Inflammatory macrophage (primary cell): ENCODE measurements around the gene CNRIP1.
"Not testable (repeated sequence)": the region's sequence is repeated elsewhere in the genome, so short reads cannot be mapped to it uniquely, and the experiment has no call there.

Experiments used
- DNase-seq, 2 donors: peaks; one replicate each; pipeline ENCODE4 v3.0.0-alpha.2; 2020 to 2022
- total RNA-seq, 18 experiments: gene quantifications; one replicate each; lab custom pipeline; 2026; ENCODE audit warnings: mixed read lengths in 6 of 18, inconsistent platforms in 2 of 18; lab: John Stamatoyannopoulos, UW

The CNRIP1 gene
- 0.59 to 5.6 (median 2.5) reads per million in 18 experiments for total RNA-seq

DNA sequence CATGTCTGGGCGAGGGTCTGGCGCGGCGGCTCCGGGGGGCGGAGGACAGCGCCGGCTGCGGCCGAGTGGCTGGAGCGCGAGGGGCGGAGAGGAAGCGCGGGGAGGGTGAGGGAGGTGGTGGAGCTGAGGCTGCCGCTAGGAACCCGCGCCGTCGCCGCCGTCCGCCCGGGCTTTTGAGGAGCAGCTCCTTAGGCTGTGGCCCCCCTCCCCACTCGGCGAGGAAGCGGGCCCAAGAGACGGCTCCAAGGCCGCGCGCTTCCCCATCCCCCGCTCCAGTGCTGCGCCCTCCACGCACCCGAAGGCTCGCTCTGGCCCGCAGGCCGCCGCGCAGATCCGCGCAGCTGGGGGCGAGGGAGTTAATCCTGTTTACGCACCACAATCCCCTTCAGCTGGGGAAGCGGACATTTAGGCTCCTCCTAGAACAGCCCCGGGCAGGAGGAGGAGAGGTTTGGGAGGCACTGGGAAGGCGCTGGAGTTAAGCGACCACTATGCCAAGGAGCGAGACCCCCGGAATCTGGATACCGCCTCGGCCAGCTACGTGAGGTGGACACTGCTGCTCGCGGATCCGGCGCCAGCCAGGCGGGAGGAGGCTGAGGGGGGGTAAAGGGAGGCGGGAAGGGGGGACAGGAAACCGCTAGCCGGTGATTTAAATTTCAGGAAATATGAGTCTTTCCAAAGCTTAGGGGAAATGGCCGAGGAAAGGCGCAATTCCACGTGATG is at the start of gene CNRIP1:
TSS of gene CNRIP1 (minus strand) at position 552 of the 720 bp plus-strand sequence. CDS start at position 3, 549 bp downstream.
- DNase-seq, result peak; percentile 53 to 54

GRCh38 chr2:68369337-68369734 is 49.6 kb upstream of the CNRIP1 start:
- no peak for DNase-seq

DNA sequence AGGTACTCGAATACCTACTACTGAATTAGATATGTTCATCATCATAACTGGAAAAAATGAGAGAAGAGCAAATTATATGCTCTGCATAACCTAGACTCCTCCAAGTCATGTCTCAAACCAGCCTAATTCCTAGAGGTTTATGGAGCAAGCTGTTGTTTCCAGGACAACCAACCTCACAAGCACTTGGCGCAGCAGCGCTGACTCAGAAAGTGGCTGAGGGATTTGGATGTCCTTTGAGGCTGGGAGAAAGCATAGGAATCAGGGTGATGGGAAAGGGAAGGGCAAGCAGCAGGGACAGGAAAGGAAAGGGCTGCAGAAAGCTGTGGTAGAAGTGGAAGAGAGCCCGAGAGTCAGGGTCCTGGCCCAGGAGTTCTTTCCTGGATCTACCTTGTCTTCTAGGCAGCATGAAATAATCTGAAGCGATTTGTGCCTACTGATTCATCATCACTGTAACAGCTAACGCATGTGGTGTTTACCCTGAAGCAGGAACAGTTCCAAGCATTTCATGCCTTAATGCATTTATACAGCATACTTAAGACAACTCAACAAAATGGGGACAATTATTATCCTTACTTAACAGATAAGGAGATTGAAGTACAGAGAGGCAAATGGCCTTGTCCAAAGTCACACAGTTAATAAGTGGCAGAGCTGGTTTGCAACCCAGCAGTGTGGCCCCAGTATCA is 49.0 kb upstream of the CNRIP1 start:
- DNase-seq, result no peak

DNA sequence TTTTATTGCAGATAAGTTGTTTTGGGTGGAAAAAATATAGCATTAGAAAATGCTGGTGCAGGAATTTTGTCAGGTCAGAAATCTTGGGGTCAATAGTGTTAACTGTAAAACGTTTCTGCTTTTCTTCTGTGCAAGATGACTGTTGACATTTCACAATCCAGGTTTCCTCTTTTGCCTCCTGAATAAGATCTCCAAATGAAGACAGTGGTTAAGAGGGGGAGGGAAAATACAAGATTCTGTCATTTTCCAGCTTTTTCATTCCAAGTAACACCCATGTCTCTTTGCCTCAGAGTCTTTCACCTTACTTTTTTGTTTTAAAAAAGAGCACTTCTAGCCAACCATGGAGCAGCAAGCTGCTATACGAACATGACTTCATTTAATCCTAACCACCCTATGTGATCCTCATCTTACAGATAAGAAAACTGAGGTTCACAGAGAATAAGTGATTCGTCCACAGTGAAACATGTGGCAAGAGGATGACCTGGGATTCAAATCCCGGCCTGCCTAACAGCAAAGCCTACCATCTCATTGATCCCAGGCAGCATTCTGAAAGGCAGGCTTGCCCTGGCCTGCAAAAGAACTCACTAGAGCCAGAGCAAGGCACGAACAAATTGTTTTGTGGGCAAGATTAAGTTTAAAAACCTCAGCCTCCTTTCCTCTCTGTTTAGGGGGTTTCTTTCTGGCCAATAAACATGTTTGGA is 48.4 kb upstream of the CNRIP1 start:
- DNase-seq, result peak; percentile 84 to 91

DNA sequence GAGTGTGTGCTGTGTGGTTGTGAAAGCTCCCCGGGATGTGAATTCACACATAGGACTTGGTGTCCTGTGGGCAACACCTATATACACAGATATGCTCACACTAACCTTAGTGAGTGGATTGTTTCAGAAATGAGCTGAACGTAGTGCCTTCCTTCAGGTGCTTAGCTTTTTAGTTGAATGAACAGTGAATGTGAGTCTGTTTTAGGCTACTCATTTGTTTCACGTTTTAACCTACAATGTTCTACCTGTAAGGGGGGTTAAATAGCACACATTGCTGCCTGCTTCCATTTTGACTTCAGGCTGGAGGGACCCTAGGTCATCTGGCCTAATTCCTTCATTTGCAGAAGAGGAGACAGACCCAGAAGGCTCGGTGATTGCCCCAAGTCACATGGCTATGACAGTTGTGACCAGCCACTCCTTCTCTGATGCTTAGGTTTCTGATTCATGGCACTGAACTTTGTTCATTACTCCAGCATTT is 46.4 kb upstream of the CNRIP1 start:
- DNase-seq, result peak; percentile 78 to 84

GRCh38 chr2:68365087-68365486 is 45.3 kb upstream of the CNRIP1 start, which contains the start of gene PLEK:
Gene PLEK (plus strand): TSS chr2:68365282. CDS start chr2:68365352, 70 bp downstream.
- DNase-seq, result peak; percentile 96

GRCh38 chr2:68363721-68364120 is 44.0 kb upstream of the CNRIP1 start:
- DNase-seq, result peak; percentile 58 to 75

DNA sequence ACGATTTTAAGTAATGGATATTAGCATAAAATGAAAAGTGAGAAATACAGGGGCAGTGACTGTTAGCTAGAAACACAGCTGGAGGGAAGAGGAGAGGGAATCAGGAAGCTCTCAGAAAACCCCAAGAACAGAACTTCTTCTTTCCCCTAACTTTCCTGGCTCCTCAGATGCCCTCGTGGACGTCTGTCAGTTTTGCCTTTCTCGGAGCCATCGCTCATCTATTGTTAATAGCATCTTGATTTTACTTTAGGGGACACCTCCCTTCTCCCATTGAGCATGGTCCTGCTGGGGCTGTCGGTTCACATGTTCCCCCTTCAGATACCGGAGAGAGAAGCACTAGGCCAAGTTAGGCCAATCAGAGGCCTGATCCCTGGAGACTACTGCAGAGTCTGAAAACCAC is 43.0 kb upstream of the CNRIP1 start:
- DNase-seq, result peak in 1 of 2 donors; percentile 49

GRCh38 chr2:68362069-68362468 is 42.3 kb upstream of the CNRIP1 start:
- DNase-seq, result peak; percentile 84 to 86

DNA sequence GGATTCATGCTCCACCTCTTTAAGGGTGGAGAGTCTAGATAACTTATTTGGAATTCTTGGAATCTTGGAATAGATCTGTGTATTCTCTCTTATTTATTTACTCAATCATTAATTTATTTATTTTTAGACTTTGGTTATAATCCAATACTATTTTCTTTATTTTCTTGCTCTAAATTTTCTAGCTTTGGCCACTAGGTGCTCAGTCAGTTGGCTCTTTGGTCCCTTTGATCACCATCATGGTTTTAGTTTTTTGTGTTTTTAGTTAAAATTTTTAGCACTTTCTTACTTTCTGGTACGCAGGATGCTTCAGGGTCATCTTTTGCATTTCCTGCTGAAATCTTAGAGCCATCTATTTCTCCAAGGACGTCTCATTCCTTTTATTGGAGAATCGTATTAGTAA is 40.1 kb upstream of the CNRIP1 start:
- no peak for DNase-seq

DNA sequence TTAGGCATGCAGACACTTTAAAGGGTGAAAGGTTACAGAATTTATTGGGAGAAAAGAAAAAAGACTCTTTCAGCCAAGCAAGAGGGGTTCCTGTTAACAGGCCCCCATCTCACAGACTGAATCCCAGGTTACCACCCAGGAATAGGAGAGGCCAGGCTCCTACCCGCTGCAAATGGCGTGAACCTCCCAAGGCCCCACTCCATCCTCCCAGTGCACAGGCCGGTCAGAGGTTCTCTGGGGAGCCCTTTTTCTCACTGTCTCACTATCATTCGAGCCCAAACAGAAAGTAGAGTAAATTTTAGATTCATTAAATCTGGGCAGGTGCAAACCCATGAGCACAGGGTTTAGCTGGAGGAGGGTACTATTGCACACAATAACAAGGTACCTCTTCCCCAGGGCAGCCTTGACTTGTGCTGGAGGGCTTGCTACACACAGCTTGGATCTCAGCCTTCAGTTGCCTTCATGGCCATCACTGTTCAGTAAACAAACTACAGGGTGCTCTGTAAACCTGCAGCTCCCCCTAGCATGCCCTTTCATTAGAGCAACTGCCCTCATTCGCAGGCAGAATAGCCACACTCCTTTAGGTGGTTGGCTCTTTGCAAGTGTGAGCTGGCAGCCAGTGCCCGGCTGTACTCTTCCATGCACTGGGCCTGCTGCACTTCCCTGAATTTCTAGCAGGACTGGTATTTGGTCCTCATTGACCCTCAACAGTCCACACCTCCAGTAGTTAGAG is 38.0 kb upstream of the CNRIP1 start:
- DNase-seq, result peak; percentile 62 to 72

DNA sequence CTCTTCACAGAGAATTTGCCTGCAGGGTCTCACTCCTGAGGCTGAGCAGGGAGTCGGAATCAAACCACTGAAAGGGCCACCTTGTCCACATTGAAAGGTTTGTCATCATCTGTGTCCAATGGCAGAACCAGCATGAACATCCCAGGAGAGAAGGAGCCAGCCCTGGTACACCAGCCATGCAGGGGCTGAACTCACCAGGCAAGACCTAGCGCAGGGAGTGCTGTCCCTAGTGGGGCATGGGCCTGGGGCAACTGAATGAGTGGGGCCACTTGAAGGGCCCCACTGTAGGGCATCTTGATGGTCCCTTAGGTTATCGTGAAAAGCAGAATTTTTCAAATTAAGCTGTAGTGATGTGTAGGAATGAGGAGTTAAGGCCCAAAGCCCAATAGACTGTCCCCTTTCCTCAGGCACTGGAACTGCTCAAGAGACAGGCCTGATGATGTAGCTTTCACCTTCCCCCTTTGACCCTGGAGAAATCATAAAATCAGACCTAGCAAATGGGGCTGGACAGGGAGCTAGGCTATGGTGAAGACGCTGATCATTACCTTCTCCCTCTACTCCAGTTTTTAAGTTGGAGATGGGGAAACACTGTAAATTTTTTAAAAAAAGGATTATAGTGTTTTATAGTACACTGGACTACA is 37.0 kb upstream of the CNRIP1 start:
- DNase-seq, result no peak

DNA sequence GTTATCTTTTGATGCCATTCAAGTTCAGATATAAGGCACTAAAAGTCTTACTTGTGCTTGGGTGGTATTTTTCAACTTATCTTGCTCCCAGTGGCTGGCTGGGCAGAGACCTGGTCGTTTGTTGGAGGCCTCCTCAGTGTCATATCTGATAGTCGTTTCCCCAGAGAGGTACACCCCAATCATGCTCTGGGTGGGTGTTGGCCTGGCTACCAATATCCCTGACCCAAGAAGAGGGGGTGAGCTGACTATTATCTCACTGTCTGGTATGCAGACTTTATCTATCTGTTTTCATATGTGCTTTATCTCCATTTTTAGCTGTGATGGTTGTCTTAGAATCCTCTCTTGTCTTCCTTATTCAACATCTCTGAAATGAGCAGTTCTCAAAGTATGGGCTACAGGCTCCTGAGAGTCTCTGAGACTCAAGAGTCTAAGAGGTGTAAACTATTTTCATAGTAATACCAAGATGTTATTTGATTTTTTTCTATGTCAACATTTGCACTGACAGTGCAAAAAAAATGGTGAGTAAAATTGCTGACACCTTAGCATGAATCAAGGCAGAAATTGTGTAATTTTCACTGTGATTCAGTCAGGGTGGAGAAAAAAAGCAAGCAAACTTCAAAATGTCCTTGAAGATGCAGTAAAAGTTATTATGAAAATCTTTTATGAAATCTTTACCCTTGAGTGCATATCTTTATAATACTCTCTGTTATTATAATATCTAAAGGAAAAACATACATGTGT is 33.1 kb upstream of the CNRIP1 start:
- DNase-seq, result peak in 1 of 2 donors; percentile 43

- no peak for DNase-seq
Measured at GRCh38 chr2:68351997-68352396, 32.2 kb upstream of the CNRIP1 start.

- DNase-seq, result not testable (repeated sequence)
Measured at GRCh38 chr2:68349091-68349490, 29.3 kb upstream of the CNRIP1 start.

DNA sequence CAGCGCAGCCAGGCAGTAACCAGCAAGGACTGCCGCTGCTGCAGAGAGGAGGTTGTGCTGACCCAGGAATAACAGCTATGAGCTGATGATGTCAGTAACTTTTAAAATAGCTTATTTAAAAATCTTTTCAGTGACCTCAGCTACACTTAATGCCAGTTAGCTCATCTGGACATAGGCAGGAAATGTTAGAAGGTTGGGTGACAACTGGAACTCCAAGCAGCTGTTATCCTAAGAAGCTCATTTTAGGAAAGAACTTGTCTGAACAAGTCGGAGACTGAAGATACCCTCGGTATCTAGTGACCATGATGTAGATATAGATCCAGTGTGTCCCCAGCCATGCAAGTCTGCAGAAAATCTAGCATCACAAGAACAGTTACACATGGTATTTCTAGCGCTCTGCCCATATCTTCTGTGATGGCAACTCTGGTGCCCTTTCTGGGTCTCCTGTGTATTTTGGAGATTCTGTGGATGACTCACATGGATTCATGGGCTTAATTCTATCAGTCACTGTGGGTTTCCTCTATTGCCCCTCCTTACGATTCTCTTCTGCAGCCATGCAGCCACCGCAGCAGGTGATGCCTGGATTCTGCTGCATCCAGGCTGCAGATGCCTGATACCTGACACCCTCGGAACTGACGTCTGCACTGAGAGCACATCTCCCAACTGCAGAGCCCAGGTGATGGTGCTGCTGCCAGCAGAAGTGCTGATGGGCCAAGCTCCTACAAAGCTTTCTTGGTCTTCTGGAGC is 25.6 kb upstream of the CNRIP1 start:
- DNase-seq, result no peak

DNA sequence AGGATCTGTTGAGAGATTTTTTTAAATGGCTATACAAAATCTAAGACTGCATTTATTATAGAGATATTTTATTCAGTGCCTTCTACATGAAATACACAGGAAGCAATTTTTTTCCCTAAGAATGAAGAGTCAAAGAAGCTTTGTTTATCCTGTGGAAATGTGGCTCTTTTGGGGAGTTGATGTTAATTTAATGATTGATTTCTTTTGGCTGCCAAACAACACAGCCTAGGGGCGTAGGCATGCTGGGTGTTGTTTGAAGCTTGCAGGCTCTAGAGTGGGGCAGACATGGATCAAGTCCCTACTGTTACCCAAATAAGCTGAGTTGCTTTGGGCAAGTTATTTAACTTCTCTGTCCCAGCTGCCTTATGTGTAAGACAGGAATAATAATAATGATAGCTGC is 24.3 kb upstream of the CNRIP1 start:
- DNase-seq, result no peak

- DNase-seq, result peak in 1 of 2 donors; percentile 18
Measured at GRCh38 chr2:68342470-68342869, 22.7 kb upstream of the CNRIP1 start.

GRCh38 chr2:68341583-68341982 is 21.8 kb upstream of the CNRIP1 start:
- DNase-seq, result no peak

DNA sequence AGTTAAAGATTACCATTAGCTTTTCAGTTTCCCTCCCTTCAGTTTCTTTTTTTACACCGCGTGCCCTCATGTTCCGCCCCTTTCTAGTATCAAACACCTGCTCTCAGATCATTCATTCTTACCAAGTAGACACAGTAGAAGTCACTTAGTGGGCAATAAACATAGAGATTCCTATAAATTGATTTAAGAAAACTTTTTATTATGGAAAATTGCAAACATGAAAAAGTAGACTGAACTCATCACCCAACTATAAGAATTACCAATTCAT is 21.2 kb upstream of the CNRIP1 start:
- no peak for DNase-seq
